Uterus (tissue), 2 donors: ENCODE results near the gene BEX2.

Experiments used
- POLR2A ChIP-seq, 2 donors: fragments of 450-650 bp; IDR thresholded peaks; one replicate each; pipeline ENCODE4 v1.6.1; 2016; ENCODE audit warnings: antibody characterized with exemption in 2 of 2, mild to moderate bottlenecking in 1 of 2, moderate library complexity in 1 of 2
- TF ChIP-seq, protein P1 (sequence below), 4 experiments: fragments of 200-600 bp in 2 of 4; fragments of 450-650 bp in 2 of 4; sonication (generic) in 2 of 4; IDR thresholded peaks; one replicate each; pipeline ENCODE4 v1.5.1; 2016 to 2019; ENCODE audit warnings: antibody characterized with exemption in 4 of 4, mild to moderate bottlenecking in 2 of 4, moderate library complexity in 1 of 4

DNA sequence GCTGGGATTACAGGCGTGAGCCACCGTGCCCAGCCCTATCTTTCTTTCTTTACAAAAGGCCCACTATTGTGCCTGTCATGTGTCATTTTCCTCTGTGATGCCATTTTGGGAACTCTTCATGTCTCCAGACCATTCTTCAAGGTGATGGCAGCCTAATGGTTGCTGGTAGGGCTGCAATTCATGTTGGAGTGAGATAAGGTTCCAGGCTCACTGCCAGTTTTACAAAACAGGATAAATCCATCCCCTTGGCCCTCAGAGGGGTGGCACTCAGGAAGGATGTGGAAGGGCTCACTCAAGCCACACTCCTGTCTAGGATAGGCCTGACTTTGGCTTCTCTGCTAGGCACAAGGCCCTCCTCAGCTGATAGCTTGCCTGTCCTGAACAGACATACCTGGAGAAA lies 49.3 kb upstream of the BEX2 start:
- TF ChIP-seq, protein P1, sequence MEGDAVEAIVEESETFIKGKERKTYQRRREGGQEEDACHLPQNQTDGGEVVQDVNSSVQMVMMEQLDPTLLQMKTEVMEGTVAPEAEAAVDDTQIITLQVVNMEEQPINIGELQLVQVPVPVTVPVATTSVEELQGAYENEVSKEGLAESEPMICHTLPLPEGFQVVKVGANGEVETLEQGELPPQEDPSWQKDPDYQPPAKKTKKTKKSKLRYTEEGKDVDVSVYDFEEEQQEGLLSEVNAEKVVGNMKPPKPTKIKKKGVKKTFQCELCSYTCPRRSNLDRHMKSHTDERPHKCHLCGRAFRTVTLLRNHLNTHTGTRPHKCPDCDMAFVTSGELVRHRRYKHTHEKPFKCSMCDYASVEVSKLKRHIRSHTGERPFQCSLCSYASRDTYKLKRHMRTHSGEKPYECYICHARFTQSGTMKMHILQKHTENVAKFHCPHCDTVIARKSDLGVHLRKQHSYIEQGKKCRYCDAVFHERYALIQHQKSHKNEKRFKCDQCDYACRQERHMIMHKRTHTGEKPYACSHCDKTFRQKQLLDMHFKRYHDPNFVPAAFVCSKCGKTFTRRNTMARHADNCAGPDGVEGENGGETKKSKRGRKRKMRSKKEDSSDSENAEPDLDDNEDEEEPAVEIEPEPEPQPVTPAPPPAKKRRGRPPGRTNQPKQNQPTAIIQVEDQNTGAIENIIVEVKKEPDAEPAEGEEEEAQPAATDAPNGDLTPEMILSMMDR (IDR thresholded peaks at IDR 0.05), result no peak
- TF ChIP-seq POLR2A (IDR thresholded peaks at IDR 0.05), result no peak
